ENCODE data around the gene TUBGCP6. TPM values are rescaled to one million over a fixed set of nuclear protein-coding genes. Genes with fewer than 3 reads are reported as not detected.

TUBGCP6 gene
- total RNA-seq, 1 experiment from 2014 or later = 40.2 TPM

GRCh38 chr22:50221410-50222300 lies 23.2 kb downstream of the TUBGCP6 start:
- Histone ChIP-seq H3K4me3 (no peak overlapping the region), H3K36me3 (peaks cover 77% of the 10 kb centered on the region), H3K9me3 (replicated peaks) (no peaks in the 10 kb centered on the region), H3K4me1 (no peaks in the 10 kb centered on the region), H3K27ac (no peak overlapping the region), H3K27me3 (no peaks in the 10 kb centered on the region)
- DNase-seq = no peak

GRCh38 chr22:50220603-50221409 lies 24.0 kb downstream of the TUBGCP6 start:
- Histone ChIP-seq H3K9me3 (replicated peaks) (no peaks in the 10 kb centered on the region), H3K4me3 (no peak overlapping the region), H3K36me3 (peaks cover 82% of the 10 kb centered on the region), H3K4me1 (no peaks in the 10 kb centered on the region), H3K27ac (no peak overlapping the region), H3K27me3 (no peaks in the 10 kb centered on the region)
- DNase-seq = no peak

GRCh38 chr22:50219800-50220602 lies 24.8 kb downstream of the TUBGCP6 start:
- Histone ChIP-seq H3K27me3 (no peaks in the 10 kb centered on the region), H3K4me3 (no peak overlapping the region), H3K27ac (no peak overlapping the region), H3K9me3 (replicated peaks) (no peaks in the 10 kb centered on the region), H3K36me3 (peaks cover 87% of the 10 kb centered on the region), H3K4me1 (no peaks in the 10 kb centered on the region)
- no peak for DNase-seq

GRCh38 chr22:50218996-50219727 lies 25.7 kb downstream of the TUBGCP6 start:
- peaks cover 91% of the 10 kb centered on the region for H3K36me3 ChIP-seq
- H3K27me3 ChIP-seq = no peaks in the 10 kb centered on the region
- no peak overlapping the region for H3K4me3 ChIP-seq
- H3K27ac ChIP-seq = no peak overlapping the region
- no peaks in the 10 kb centered on the region for H3K4me1 ChIP-seq
- DNase-seq = peak; percentile 60 to 65
- no peaks in the 10 kb centered on the region for H3K9me3 ChIP-seq (replicated peaks)

GRCh38 chr22:50218153-50218995 lies 26.4 kb downstream of the TUBGCP6 start:
- no peaks in the 10 kb centered on the region for H3K27me3 ChIP-seq
- peaks cover 91% of the 10 kb centered on the region for H3K36me3 ChIP-seq
- no peaks in the 10 kb centered on the region for H3K9me3 ChIP-seq (replicated peaks)
- no peak overlapping the region for H3K27ac ChIP-seq
- DNase-seq = no peak
- no peak overlapping the region for H3K4me3 ChIP-seq
- H3K4me1 ChIP-seq = no peaks in the 10 kb centered on the region

- peaks cover 90% of the 10 kb centered on the region for H3K36me3 ChIP-seq
- H3K4me1 ChIP-seq = no peaks in the 10 kb centered on the region
- no peaks in the 10 kb centered on the region for H3K9me3 ChIP-seq (replicated peaks)
- H3K27ac ChIP-seq = no peak overlapping the region
- DNase-seq = no peak
- no peaks in the 10 kb centered on the region for H3K27me3 ChIP-seq
- H3K4me3 ChIP-seq = no peak overlapping the region
These were observed 27.2 kb downstream of the TUBGCP6 start for GRCh38 chr22:50217543-50218152.

- H3K4me3 ChIP-seq = no peak overlapping the region
- no peaks in the 10 kb centered on the region for H3K4me1 ChIP-seq
- H3K27ac ChIP-seq = no peak overlapping the region
- H3K36me3 ChIP-seq = peaks cover 90% of the 10 kb centered on the region
- H3K27me3 ChIP-seq = no peaks in the 10 kb centered on the region
- no peaks in the 10 kb centered on the region for H3K9me3 ChIP-seq (replicated peaks)
- no peak for DNase-seq
These were observed 27.9 kb downstream of the TUBGCP6 start for GRCh38 chr22:50216684-50217520.

- DNase-seq = no peak
- Histone ChIP-seq H3K27ac (no peak overlapping the region), H3K4me3 (no peak overlapping the region), H3K27me3 (no peaks in the 10 kb centered on the region), H3K36me3 (peaks cover 90% of the 10 kb centered on the region), H3K4me1 (no peaks in the 10 kb centered on the region), H3K9me3 (replicated peaks) (no peaks in the 10 kb centered on the region)
These were observed 28.7 kb downstream of the TUBGCP6 start for GRCh38 chr22:50216055-50216683.

GRCh38 chr22:50215297-50216054 lies 29.3 kb downstream of the TUBGCP6 start:
- Histone ChIP-seq H3K4me3 (no peak overlapping the region), H3K27ac (no peak overlapping the region), H3K9me3 (replicated peaks) (no peaks in the 10 kb centered on the region), H3K36me3 (peaks cover 89% of the 10 kb centered on the region), H3K27me3 (no peaks in the 10 kb centered on the region), H3K4me1 (no peaks in the 10 kb centered on the region)
- DNase-seq = no peak

GRCh38 chr22:50213263-50213662 lies 31.6 kb downstream of the TUBGCP6 start:
- Histone ChIP-seq H3K4me3 (no peak overlapping the region), H3K27me3 (no peaks in the 10 kb centered on the region), H3K9me3 (replicated peaks) (no peaks in the 10 kb centered on the region), H3K4me1 (no peaks in the 10 kb centered on the region), H3K27ac (no peak overlapping the region), H3K36me3 (peaks cover 67% of the 10 kb centered on the region)
- DNase-seq = no peak

- Histone ChIP-seq H3K4me3 (no peak overlapping the region), H3K27ac (no peak overlapping the region), H3K27me3 (no peaks in the 10 kb centered on the region), H3K4me1 (no peaks in the 10 kb centered on the region), H3K36me3 (peaks cover 52% of the 10 kb centered on the region), H3K9me3 (replicated peaks) (no peaks in the 10 kb centered on the region)
- no peak for DNase-seq
These were observed 33.7 kb downstream of the TUBGCP6 start for GRCh38 chr22:50211147-50211546.

Data from SJCRH30 (cell line).